Endothelial cell (in vitro differentiated cells): Measurements from ENCODE around the gene ATCAY. TPM values are rescaled to one million over a fixed set of nuclear protein-coding genes. Genes with fewer than 3 reads are reported as not detected.
"Not testable (repeated sequence)": the region's sequence is repeated elsewhere in the genome, so short reads cannot be mapped to it uniquely, and the experiment has no call there.

Source experiments
- DNase-seq: peaks from one replicate; pipeline ENCODE4 v3.0.0; 2021; ENCODE audit warnings: low spot score
- H3K27ac Mint-ChIP-seq: one replicate; pipeline ENCODE4 v1.8.0; 2021; ENCODE audit warnings: mixed read lengths, inconsistent platforms; ENCODE audit not compliant: unreplicated experiment
- H3K27me3 Mint-ChIP-seq: one replicate; pipeline ENCODE4 v1.8.0; 2021; ENCODE audit warnings: mild to moderate bottlenecking, moderate library complexity, mixed read lengths, inconsistent platforms; ENCODE audit not compliant: unreplicated experiment
- H3K36me3 Mint-ChIP-seq: one replicate; pipeline ENCODE4 v1.8.0; 2021; ENCODE audit warnings: mild to moderate bottlenecking, low read depth, mixed read lengths, inconsistent platforms; ENCODE audit not compliant: unreplicated experiment
- H3K4me1 Mint-ChIP-seq: one replicate; pipeline ENCODE4 v1.8.0; 2021; ENCODE audit warnings: mild to moderate bottlenecking, mixed read lengths, inconsistent platforms; ENCODE audit not compliant: unreplicated experiment
- H3K4me3 Mint-ChIP-seq: one replicate; pipeline ENCODE4 v1.8.0; 2021; ENCODE audit warnings: mild to moderate bottlenecking, mixed read lengths, inconsistent platforms; ENCODE audit not compliant: unreplicated experiment
- H3K9me3 Mint-ChIP-seq: one replicate; pipeline ENCODE4 v1.8.0; 2021; ENCODE audit warnings: mixed read lengths, inconsistent platforms; ENCODE audit not compliant: unreplicated experiment
- total RNA-seq: library from RNA; stranded (reverse); fragmentation: NEBNext Ultra II Directional; extraction: Animal tissue kit (Norgen Biotek cat#: 25700); gene quantifications from one replicate; pipeline ENCODE4 v1.2.1, GENCODE V29; 2021; ENCODE audit not compliant: unreplicated experiment
- TF ChIP-seq, protein P1 (sequence below): fragments of 200-600 bp; sonication (generic); IDR thresholded peaks from one replicate; pipeline ENCODE4 v1.5.0; 2021; ENCODE audit warnings: antibody characterized with exemption; ENCODE audit not compliant: unreplicated experiment

The ATCAY gene
- total RNA-seq, 1 donor from 2014 or later, result 0.67 TPM

DNA sequence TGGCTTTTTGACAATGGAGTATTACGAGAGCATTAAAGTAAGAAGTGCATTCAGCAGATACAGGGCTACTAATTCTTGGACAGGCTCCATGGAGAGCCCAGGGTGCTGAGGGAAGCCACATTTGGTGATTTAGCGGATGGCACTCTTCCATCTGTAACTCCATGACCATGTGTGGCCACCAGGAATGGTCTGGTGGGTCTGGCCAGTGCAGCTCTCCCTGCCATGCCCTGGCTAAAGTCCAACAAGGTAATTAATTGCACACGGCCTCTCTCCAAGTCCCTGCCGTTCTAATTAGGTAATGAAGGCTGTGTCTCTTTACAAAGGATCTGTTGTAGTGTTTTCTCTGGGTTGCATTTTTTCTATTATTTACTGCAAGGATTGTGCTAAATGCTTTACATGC is 7.3 kb upstream of the ATCAY start:
- Mint-ChIP-seq H3K36me3 (peaks cover 6% of the 10 kb centered on the region), H3K4me3 (no peak overlapping the region), H3K27me3 (peaks cover 5% of the 10 kb centered on the region), H3K27ac (no peak overlapping the region), H3K9me3 (no peaks in the 10 kb centered on the region), H3K4me1 (no peaks in the 10 kb centered on the region)
- no peak for DNase-seq
- TF ChIP-seq, protein P1, sequence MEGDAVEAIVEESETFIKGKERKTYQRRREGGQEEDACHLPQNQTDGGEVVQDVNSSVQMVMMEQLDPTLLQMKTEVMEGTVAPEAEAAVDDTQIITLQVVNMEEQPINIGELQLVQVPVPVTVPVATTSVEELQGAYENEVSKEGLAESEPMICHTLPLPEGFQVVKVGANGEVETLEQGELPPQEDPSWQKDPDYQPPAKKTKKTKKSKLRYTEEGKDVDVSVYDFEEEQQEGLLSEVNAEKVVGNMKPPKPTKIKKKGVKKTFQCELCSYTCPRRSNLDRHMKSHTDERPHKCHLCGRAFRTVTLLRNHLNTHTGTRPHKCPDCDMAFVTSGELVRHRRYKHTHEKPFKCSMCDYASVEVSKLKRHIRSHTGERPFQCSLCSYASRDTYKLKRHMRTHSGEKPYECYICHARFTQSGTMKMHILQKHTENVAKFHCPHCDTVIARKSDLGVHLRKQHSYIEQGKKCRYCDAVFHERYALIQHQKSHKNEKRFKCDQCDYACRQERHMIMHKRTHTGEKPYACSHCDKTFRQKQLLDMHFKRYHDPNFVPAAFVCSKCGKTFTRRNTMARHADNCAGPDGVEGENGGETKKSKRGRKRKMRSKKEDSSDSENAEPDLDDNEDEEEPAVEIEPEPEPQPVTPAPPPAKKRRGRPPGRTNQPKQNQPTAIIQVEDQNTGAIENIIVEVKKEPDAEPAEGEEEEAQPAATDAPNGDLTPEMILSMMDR, result no peak

DNA sequence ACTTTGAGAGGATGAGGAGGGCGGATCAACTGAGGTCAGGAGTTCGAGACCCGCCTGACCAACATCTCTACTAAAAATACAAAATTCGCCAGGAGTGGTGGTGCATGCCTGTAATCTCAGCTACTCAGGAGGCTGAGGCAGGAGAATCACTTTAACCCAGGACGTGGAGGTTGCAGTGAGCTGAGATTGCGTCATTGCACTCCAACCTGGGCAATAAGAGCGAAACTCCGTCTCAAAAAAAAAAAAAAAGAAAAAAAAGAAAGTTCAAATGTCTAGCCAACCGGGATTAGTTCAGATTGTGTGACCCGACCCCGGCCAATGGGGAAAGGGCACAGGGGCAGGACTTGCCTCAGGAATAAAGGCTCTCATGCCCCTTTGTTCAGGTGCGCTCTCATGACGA is 5.8 kb upstream of the ATCAY start:
- not testable (repeated sequence) for H3K4me1 Mint-ChIP-seq, H3K4me3 Mint-ChIP-seq, DNase-seq, H3K9me3 Mint-ChIP-seq, H3K36me3 Mint-ChIP-seq, H3K27ac Mint-ChIP-seq, H3K27me3 Mint-ChIP-seq

- Mint-ChIP-seq H3K36me3 (no peaks in the 10 kb centered on the region), H3K27me3 (peaks cover 15% of the 10 kb centered on the region), H3K4me3 (no peak overlapping the region), H3K27ac (no peak overlapping the region), H3K4me1 (peaks cover 13% of the 10 kb centered on the region), H3K9me3 (no peaks in the 10 kb centered on the region)
- TF ChIP-seq, protein P1, result peak; percentile 61
- no peak for DNase-seq
These were observed 829 bp upstream of the ATCAY start for GRCh38 chr19:3879656-3880055.

GRCh38 chr19:3881272-3882040 is 971 bp downstream of the ATCAY start:
- Mint-ChIP-seq H3K9me3 (no peaks in the 10 kb centered on the region), H3K27ac (no peak overlapping the region), H3K4me3 (no peak overlapping the region), H3K27me3 (peaks cover 15% of the 10 kb centered on the region), H3K4me1 (peaks cover 13% of the 10 kb centered on the region), H3K36me3 (no peaks in the 10 kb centered on the region)
- no peak for DNase-seq
- TF ChIP-seq, protein P1, result no peak

GRCh38 chr19:3882041-3882384 is 1.5 kb downstream of the ATCAY start:
- DNase-seq, result no peak
- H3K27me3 Mint-ChIP-seq, result peaks cover 15% of the 10 kb centered on the region
- H3K27ac Mint-ChIP-seq, result no peak overlapping the region
- H3K36me3 Mint-ChIP-seq, result no peaks in the 10 kb centered on the region
- no peaks in the 10 kb centered on the region for H3K9me3 Mint-ChIP-seq
- peaks cover 13% of the 10 kb centered on the region for H3K4me1 Mint-ChIP-seq
- TF ChIP-seq, protein P1, result no peak
- H3K4me3 Mint-ChIP-seq, result peak overlapping the region; percentile 51
